HT-29 (cell line): ENCODE data around the gene RPH3AL. TPM values are rescaled to one million over a fixed set of nuclear protein-coding genes. Genes with fewer than 3 reads are reported as not detected.

Experiments
- DNase-seq: peaks from one replicate; pipeline ENCODE4 v3.0.0-alpha.2; 2015; ENCODE audit warnings: low spot score
- total RNA-seq: library from RNA; depleted of rRNA; stranded (reverse); fragments of >200 nt; shearing (Covaris generic); gene quantifications from 2 replicates; pipeline ENCODE4 v1.2.3, GENCODE V29; 2014

RPH3AL gene
- total RNA-seq, 1 experiment from 2014 or later: 33.7 TPM

GRCh38 chr17:336110-337021 is 16.2 kb downstream of the RPH3AL start:
- DNase-seq: peak; percentile 31

DNA sequence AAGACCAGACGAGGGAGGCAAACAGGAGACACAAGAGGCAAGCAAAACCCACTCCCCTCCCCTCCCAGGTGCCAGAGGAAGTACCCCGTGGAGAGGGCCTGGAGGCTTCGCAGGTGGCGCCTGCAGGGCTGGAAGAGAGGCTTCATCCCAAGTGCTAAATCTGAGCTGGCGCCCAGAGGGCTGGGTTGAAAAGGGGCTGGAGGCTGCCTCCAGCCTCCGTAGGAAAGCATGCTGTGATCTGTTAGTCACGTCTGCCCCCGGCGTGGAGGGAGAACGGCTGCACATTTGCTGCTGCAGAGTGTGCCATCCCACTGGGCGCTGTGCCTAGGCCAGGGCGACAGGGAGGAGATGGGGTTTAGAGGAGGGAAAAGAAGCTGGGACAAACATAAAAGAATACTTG is 16.9 kb downstream of the RPH3AL start:
- no peak for DNase-seq

- no peak for DNase-seq
Measured at GRCh38 chr17:334974-335481, 17.6 kb downstream of the RPH3AL start.

- DNase-seq: no peak
Measured at GRCh38 chr17:333626-334396, 18.8 kb downstream of the RPH3AL start.

DNA sequence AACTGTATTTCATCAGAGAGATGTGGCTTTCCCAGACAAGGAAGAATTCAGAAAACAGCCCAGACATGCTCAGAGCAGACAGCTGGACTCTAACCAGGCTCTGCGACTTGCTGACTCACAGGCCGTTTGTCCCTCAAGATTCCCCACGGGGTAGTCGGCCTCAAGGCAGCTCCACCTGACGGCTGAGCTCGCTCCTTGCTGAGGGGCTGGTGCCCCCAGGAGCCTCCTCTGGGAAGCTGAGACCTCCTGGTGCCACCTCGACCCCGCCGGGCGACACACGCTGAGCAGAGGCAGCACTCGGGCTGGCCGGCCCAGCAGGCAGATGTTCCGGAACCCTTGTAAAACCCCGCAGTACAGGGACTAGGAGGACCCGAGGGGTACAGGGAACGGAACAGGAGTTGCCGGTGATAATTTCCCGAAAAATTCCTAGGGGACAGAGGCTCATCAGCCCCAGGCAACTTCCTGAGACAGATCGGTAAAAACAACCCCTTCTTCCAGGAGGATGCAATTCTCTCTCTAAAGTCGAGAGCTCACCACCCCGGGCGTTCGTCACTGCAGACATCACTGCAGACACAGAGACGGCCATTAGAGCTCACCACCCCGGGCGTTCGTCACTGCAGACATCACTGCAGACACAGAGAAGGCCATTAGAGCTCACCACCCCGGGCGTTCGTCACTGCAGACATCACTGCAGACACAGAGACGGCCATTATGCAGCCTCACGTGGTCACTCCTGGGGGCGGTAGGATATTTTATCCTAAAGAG is 19.9 kb downstream of the RPH3AL start:
- DNase-seq: no peak

DNA sequence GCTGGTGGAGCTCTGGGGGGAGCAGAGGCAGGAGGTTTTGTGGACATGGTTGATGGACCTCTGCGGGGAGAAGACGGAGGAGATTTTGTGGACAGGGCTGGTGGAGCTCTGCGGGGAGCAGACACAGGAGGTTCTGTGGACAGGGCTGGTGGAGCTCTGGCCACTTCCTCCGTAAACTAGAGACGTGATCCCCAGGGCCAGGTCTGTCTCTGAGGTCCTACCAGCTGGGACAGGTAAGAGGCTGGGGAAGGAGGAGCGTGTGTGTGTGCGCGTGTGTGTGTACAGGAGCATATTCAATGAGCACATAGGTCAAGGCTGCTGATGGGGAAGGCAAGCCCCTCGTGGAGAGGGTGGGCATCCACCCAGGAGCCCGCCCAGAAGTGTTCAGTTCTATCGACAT is 20.6 kb downstream of the RPH3AL start:
- no peak for DNase-seq

DNA sequence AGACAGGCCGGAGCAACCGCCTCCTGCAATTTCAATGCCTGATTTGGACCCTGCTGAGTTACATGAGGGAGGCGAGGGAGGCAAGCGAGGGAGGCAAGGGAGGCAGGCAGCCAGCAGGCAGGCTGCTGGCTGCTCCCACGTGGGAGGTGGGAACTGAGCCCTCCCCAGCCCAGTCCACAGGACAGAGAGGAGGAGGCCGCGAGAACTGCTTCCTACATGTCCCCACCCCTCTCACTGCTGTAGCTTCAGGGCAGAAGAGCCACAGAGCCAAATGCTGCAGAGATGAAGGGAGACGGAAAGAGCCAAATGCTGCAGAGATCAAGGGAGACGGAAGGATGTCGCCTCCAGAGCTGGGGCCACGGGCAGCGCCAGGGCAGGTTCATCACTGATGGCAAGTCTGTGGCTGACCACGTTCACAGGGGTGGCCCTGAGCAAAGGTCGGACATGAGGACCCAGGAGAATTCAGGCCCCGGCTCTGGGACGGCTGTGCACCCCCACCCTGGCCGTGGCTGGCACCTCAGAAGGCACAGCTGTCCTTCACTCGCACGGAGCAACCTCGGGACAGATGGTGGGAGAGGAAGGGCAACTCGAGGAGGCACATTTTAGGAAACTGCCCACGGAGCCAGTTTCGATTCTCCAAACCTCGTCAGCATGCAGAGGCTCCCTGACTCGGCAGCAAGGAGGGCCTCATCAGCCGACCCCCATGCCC is 21.5 kb downstream of the RPH3AL start:
- no peak for DNase-seq

GRCh38 chr17:329784-330420 is 22.7 kb downstream of the RPH3AL start:
- no peak for DNase-seq

GRCh38 chr17:327971-328370 is 24.6 kb downstream of the RPH3AL start:
- DNase-seq: no peak

- no peak for DNase-seq
Measured at GRCh38 chr17:327296-327695, 25.3 kb downstream of the RPH3AL start.

- no peak for DNase-seq
Measured at GRCh38 chr17:326010-326621, 26.5 kb downstream of the RPH3AL start.

- no peak for DNase-seq
Measured at GRCh38 chr17:325270-326009, 27.2 kb downstream of the RPH3AL start.

- DNase-seq: no peak
Measured at GRCh38 chr17:323721-324571, 28.7 kb downstream of the RPH3AL start.

GRCh38 chr17:323181-323580 is 29.4 kb downstream of the RPH3AL start:
- no peak for DNase-seq

- no peak for DNase-seq
Measured at GRCh38 chr17:322006-322780, 30.4 kb downstream of the RPH3AL start.

DNA sequence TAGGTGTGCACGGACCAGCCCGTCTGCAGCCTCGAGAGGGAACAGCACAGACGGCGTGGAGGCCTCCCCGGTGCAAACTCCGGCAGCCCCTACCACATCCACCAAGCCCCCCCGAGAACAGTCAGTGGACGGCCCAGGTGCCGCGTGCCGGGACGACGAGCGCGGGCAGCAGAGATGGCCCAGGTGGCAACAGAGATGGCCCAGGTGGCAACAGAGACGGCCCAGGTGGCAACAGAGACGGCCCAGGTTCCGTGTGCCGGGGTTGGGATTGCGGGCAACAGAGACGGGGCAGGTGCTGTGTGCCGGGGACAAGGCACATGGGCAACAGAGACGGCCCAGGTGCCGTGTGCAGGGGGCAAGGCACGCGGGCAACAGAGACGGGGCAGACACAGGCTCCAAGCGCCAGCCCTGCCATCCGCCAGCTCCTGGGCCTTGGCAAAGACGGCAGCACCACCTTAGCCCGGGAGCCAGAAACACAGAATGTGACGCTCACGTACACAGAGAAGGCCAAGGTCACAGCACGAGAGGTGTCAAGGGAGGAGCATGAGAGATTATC is 31.1 kb downstream of the RPH3AL start:
- no peak for DNase-seq

DNA sequence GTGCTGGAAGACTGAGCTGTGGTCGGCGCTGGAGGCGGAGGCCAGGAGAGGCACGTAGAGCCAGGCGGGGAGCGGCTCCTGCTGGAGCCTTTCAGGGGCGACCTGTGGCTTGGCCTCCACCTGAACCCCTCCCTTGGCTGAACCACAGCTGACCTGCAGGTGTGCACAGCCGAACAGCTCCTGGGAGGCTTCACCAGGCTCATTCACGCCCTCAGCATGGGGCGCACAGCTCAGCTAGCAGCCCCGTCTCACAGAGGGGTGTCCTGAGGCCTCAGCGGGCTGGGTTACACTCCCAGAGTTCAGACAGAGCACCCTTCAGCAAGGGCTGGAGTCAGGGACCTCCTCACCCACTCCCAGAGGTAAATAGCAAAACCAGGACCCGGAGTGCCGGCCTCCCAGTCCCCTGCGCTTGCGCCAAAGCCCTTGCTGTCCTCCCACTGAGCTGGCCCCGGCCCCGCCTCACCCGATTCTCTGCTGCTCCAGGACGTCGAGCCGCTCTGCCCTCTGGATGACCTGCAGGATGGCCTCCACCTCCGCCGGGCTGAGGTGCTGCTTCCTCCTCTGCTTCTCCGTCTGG is 31.7 kb downstream of the RPH3AL start:
- peak; percentile 69 for DNase-seq
